ENCODE measurements around the gene SAMD4B. TPM values are rescaled to one million over a fixed set of nuclear protein-coding genes. Genes with fewer than 3 reads are reported as not detected.

Gene SAMD4B
- total RNA-seq, 1 experiment from 2014 or later, result 164 TPM

- Mint-ChIP-seq H3K4me1 (peaks cover 1% of the 10 kb centered on the region; the same call in 1 of the 2 replicates), H3K9me3 (no peaks in the 10 kb centered on the region), H3K36me3 (peaks cover 80% of the 10 kb centered on the region), H3K27me3 (ENCODE audit: low read depth) (no peaks in the 10 kb centered on the region), H3K4me3 (no peak overlapping the region), H3K27ac (no peak overlapping the region)
- TF ChIP-seq PRRX2 (CRISPR knock-in tag; IDR thresholded peaks at IDR 0.05) (no peak), TEAD1 (CRISPR knock-in tag; IDR thresholded peaks at IDR 0.05) (no peak), TP53 (CRISPR knock-in tag; IDR thresholded peaks at IDR 0.05) (no peak), ZNF219 (CRISPR knock-in tag; IDR thresholded peaks at IDR 0.05; ENCODE audit: borderline replicate concordance) (no peak), AFF4 (CRISPR knock-in tag; IDR thresholded peaks at IDR 0.05; ENCODE audit: borderline replicate concordance) (no peak), GRHL2 (CRISPR knock-in tag; IDR thresholded peaks at IDR 0.05; ENCODE audit: insufficient replicate concordance, severe bottlenecking) (no peak), E2F5 (CRISPR knock-in tag; IDR thresholded peaks at IDR 0.05) (no peak), ZNF138 (CRISPR knock-in tag; conservative IDR thresholded peaks at IDR 0.05) (no peak), MXD4 (CRISPR knock-in tag; IDR thresholded peaks at IDR 0.05; ENCODE audit: borderline replicate concordance) (no peak), ZMAT4 (CRISPR knock-in tag; IDR thresholded peaks at IDR 0.05) (no peak), SP1 (CRISPR knock-in tag; conservative IDR thresholded peaks at IDR 0.05) (no peak), JAZF1 (CRISPR knock-in tag; IDR thresholded peaks at IDR 0.05) (no peak), FOXJ3 (CRISPR knock-in tag; IDR thresholded peaks at IDR 0.05; ENCODE audit: borderline replicate concordance) (no peak), ATF2 (CRISPR knock-in tag; IDR thresholded peaks at IDR 0.05; ENCODE audit: borderline replicate concordance, low read depth) (no peak), HMGXB4 (CRISPR knock-in tag; IDR thresholded peaks at IDR 0.05) (no peak), NR1H2 (CRISPR knock-in tag; IDR thresholded peaks at IDR 0.05) (no peak), FOXK1 (CRISPR knock-in tag; IDR thresholded peaks at IDR 0.05) (no peak), ATF1 (CRISPR knock-in tag; IDR thresholded peaks at IDR 0.05) (no peak), TEAD4 (CRISPR knock-in tag; IDR thresholded peaks at IDR 0.05) (no peak)
- ATAC-seq, result no peak
- ChIA-PET CTCF (interaction anchor here (0.6 kb wide), 1 partner anchor 34 kb away, joined by 3 read pairs; no protein-coding TSS in a partner anchor), POLR2A (no interaction called here)
- no peak for DNase-seq (ENCODE audit: low spot score)
Measured at GRCh38 chr19:39379865-39380396, 37.7 kb downstream of the SAMD4B start.

Data from WTC11 (cell line).